OCI-LY7 (cell line): ENCODE data around the gene KCNJ12. TPM values are rescaled to one million over a fixed set of nuclear protein-coding genes. Genes with fewer than 3 reads are reported as not detected.

Experiments
- BruUV-seq: library from RNA; stranded (reverse); fragments of 400-500 nt; replicated peaks from 2 replicates; lab custom pipeline; 2021; lab: Mats Ljungman, UMichigan
- CTCF ChIA-PET: fragments of 300-600 bp; sonication (Branson Sonifier 250); formaldehyde crosslinking; loops from one replicate; lab custom pipeline; 2022; ENCODE audit warnings: antibody characterized with exemption; ENCODE audit not compliant: unreplicated experiment; lab: Charles Lee
- POLR2A ChIA-PET: fragments of 300-600 bp; sonication (Branson Sonifier 250); formaldehyde crosslinking; loops from one replicate; lab custom pipeline; 2022; ENCODE audit warnings: antibody characterized with exemption; lab: Charles Lee
- DNase-seq: peaks from one replicate; pipeline ENCODE4 v3.0.0-alpha.2; 2015; ENCODE audit warnings: low spot score
- H2AFZ ChIP-seq: fragments of 200-600 bp; sonication (generic), shearing (Covaris generic); 2 replicates; pipeline ENCODE4 v1.6.1; 2014; ENCODE audit warnings: mild to moderate bottlenecking, antibody characterized with exemption, low read length, moderate library complexity
- H3K27ac ChIP-seq: fragments of 200-600 bp; sonication (generic); 2 replicates; pipeline ENCODE4 v1.5.1; 2014; ENCODE audit warnings: mixed run types, low read depth, mild to moderate bottlenecking, moderate library complexity, low read length, inconsistent platforms; ENCODE audit not compliant: poor library complexity, severe bottlenecking
- H3K36me3 ChIP-seq: fragments of 200-600 bp; sonication (generic); 2 replicates; pipeline ENCODE4 v1.6.1; 2014; ENCODE audit warnings: mild to moderate bottlenecking, antibody characterized with exemption, low read length, moderate library complexity, mixed read lengths; ENCODE audit not compliant: insufficient read depth
- H3K4me1 ChIP-seq: fragments of 200-600 bp; sonication (generic); 2 replicates; pipeline ENCODE4 v1.5.1; 2014; ENCODE audit warnings: mild to moderate bottlenecking, low read length; ENCODE audit not compliant: insufficient read depth, poor library complexity, severe bottlenecking
- H3K4me2 ChIP-seq: fragments of 200-600 bp; sonication (generic); 2 replicates; pipeline ENCODE4 v1.6.1; 2014; ENCODE audit warnings: mild to moderate bottlenecking, low read length
- H3K4me3 ChIP-seq: fragments of 200-600 bp; sonication (generic); 2 replicates; pipeline ENCODE4 v1.5.1; 2014; ENCODE audit warnings: mild to moderate bottlenecking, low read depth, low read length; ENCODE audit not compliant: poor library complexity, severe bottlenecking
- H3K79me2 ChIP-seq: fragments of 200-600 bp; sonication (generic); 2 replicates; pipeline ENCODE4 v1.6.1; 2016; ENCODE audit warnings: low read depth, mild to moderate bottlenecking, low read length, moderate library complexity, mixed read lengths; ENCODE audit not compliant: insufficient read depth
- H3K9me2 ChIP-seq: fragments of 200-600 bp; sonication (generic); 2 replicates; pipeline ENCODE4 v1.6.1; 2016; ENCODE audit warnings: mild to moderate bottlenecking, low read length, mixed read lengths; ENCODE audit not compliant: insufficient read depth
- H3K9me3 ChIP-seq: fragments of 200-600 bp; sonication (generic); 2 replicates; pipeline ENCODE4 v1.6.1; 2014; ENCODE audit warnings: mild to moderate bottlenecking, mixed run types, low read length, mixed read lengths
- H4K20me1 ChIP-seq: fragments of 200-600 bp; sonication (generic); 2 replicates; pipeline ENCODE4 v1.6.1; 2014; ENCODE audit warnings: mild to moderate bottlenecking, antibody characterized with exemption, low read length, moderate library complexity, mixed read lengths; ENCODE audit not compliant: insufficient read depth
- CTCF ChIP-seq: fragments of 200-600 bp; sonication (generic); conservative IDR thresholded peaks from 2 replicates; pipeline ENCODE4 v1.5.1; 2014; ENCODE audit warnings: mild to moderate bottlenecking, antibody characterized with exemption, low read length, moderate library complexity, mixed read lengths
- EZH2phosphoT487 ChIP-seq: fragments of 200-600 bp; sonication (generic); IDR thresholded peaks from 2 replicates; pipeline ENCODE4 v1.6.1; 2018; ENCODE audit warnings: low read depth, borderline replicate concordance, mild to moderate bottlenecking, mixed run types, antibody characterized with exemption, low read length, moderate library complexity, mixed read lengths
- intact Hi-C: fragments of 100-400 bp; cut with micrococcal nuclease; formaldehyde crosslinking; loops from one replicate; pipeline ENCODE4 v1.10.0; 2022; ENCODE audit not compliant: unreplicated experiment
- total RNA-seq, 2 experiments: library from RNA; depleted of rRNA in 1 of 2; stranded (reverse); fragments of >200 nt in 1 of 2; shearing (Covaris generic) in 1 of 2; gene quantifications; 2 replicates each; pipeline ENCODE4 v1.2.3, GENCODE V29; 2014 to 2022

KCNJ12 gene
- total RNA-seq, 2 experiments from 2014 or later: 0.16 to 0.17 TPM

GRCh38 chr17:21371511-21372081 lies 4.6 kb upstream of the KCNJ12 start:
- Histone ChIP-seq H3K4me3 (no peak overlapping the region), H3K9me3 (no peaks in the 10 kb centered on the region), H3K27ac (no peak overlapping the region), H3K36me3 (no peaks in the 10 kb centered on the region), H3K4me2 (no peak overlapping the region), H3K4me1 (peaks cover 35% of the 10 kb centered on the region), H4K20me1 (no peaks in the 10 kb centered on the region), H3K9me2 (no peaks in the 10 kb centered on the region), H3K79me2 (no peaks in the 10 kb centered on the region), H2AFZ (no peak overlapping the region)
- TF ChIP-seq EZH2phosphoT487 (no peak), CTCF (no peak)
- POLR2A ChIA-PET: no interaction called here
- CTCF ChIA-PET: no interaction called here
- no peak for DNase-seq
- intact Hi-C loops: no loop called here
- BruUV-seq: no TSS peak

- peaks cover 35% of the 10 kb centered on the region for H3K4me1 ChIP-seq
- no peak overlapping the region for H3K4me2 ChIP-seq
- no peaks in the 10 kb centered on the region for H4K20me1 ChIP-seq
- H3K79me2 ChIP-seq: no peaks in the 10 kb centered on the region
- no peak for TF ChIP-seq EZH2phosphoT487
- TF ChIP-seq CTCF: no peak
- no peak overlapping the region for H3K4me3 ChIP-seq
- POLR2A ChIA-PET: no interaction called here
- CTCF ChIA-PET: interaction anchor here (0.9 to 1.1 kb wide), 2 partner anchors 13 kb away, joined by 3 read pairs; no protein-coding TSS in a partner anchor
- intact Hi-C loops: no loop called here
- DNase-seq: peak; percentile 14
- H3K36me3 ChIP-seq: no peaks in the 10 kb centered on the region
- no peak overlapping the region for H2AFZ ChIP-seq
- H3K9me3 ChIP-seq: no peaks in the 10 kb centered on the region
- no peaks in the 10 kb centered on the region for H3K9me2 ChIP-seq
- H3K27ac ChIP-seq: no peak overlapping the region
- BruUV-seq: no TSS peak
These were observed 3.8 kb upstream of the KCNJ12 start for GRCh38 chr17:21372256-21372954.

- TF ChIP-seq CTCF: no peak
- TF ChIP-seq EZH2phosphoT487: no peak
- Histone ChIP-seq H4K20me1 (no peaks in the 10 kb centered on the region), H3K9me3 (no peaks in the 10 kb centered on the region), H2AFZ (no peak overlapping the region), H3K79me2 (no peaks in the 10 kb centered on the region), H3K9me2 (no peaks in the 10 kb centered on the region), H3K27ac (no peak overlapping the region), H3K4me2 (no peak overlapping the region), H3K36me3 (no peaks in the 10 kb centered on the region), H3K4me1 (peaks cover 35% of the 10 kb centered on the region), H3K4me3 (no peak overlapping the region)
- no TSS peak for BruUV-seq
- intact Hi-C loops: no loop called here
- CTCF ChIA-PET: interaction anchor here (0.9 to 1.1 kb wide), 2 partner anchors 13 to 14 kb away, joined by 3 read pairs; no protein-coding TSS in a partner anchor
- POLR2A ChIA-PET: no interaction called here
- peak; percentile 43 for DNase-seq
These were observed 3.1 kb upstream of the KCNJ12 start for GRCh38 chr17:21373036-21373435.
